GM12878 (cell line): ENCODE results near the gene SETD2. TPM values are rescaled to one million over a fixed set of nuclear protein-coding genes. Genes with fewer than 3 reads are reported as not detected.

Experiments used
- ATAC-seq: fragments of 200-7000 bp; cut with Tn5 transposase; 3 replicates; pipeline ENCODE4 v1.9.1; 2020; ENCODE audit warnings: mild to moderate bottlenecking, moderate library complexity
- BruUV-seq: library from RNA; stranded (reverse); fragments of 400-500 nt; replicated peaks from 2 replicates; lab custom pipeline; 2021; lab: Mats Ljungman, UMichigan
- CTCF ChIA-PET: fragments of 300-600 bp; sonication (Branson Sonifier 250); formaldehyde crosslinking; extraction: SDS; loops from one replicate; lab custom pipeline; 2021; ENCODE audit warnings: inconsistent platforms; lab: Yijun Ruan, JAX
- POLR2A ChIA-PET: fragments of 350-600 bp; formaldehyde crosslinking; extraction: SDS; loops from one replicate; lab custom pipeline; 2021; ENCODE audit warnings: inconsistent platforms; lab: Charles Lee
- RAD21 ChIA-PET: fragments of 300-600 bp; sonication (Branson Sonifier 250); formaldehyde crosslinking; loops from one replicate; lab custom pipeline; 2023; ENCODE audit warnings: antibody characterized with exemption; ENCODE audit not compliant: unreplicated experiment; lab: Charles Lee
- SMC1A ChIA-PET: fragments of 300-600 bp; sonication (Branson Sonifier 250); formaldehyde crosslinking; loops from one replicate; lab custom pipeline; 2023; ENCODE audit not compliant: unreplicated experiment, uncharacterized antibody; lab: Charles Lee
- DNase-seq: peaks from one replicate; pipeline ENCODE4 v3.0.0-alpha.2; 2011; ENCODE audit warnings: low read depth, low spot score
- FAIRE-seq: peaks from 3 replicates; lab custom pipeline; 2011; peaks lifted over from hg19 to GRCh38; lab: Jason Lieb, UNC
- H2AFZ ChIP-seq: 2 replicates; pipeline ENCODE4 v1.6.0; 2011; ENCODE audit warnings: low read depth, low read length, control low read depth; ENCODE audit not compliant: control insufficient read depth
- H3K27ac ChIP-seq: 2 replicates; pipeline ENCODE4 v1.5.1; 2011; ENCODE audit warnings: control low read depth; ENCODE audit not compliant: control insufficient read depth, insufficient read depth
- H3K27me3 ChIP-seq, 2 experiments: replicated peaks in 1 of 2; 2 replicates each; pipeline versions ENCODE4 v1.6.0 to v1.6.1; 2011; ENCODE audit warnings: low read length in 1 of 2; ENCODE audit not compliant: control insufficient read depth in 2 of 2, insufficient read depth in 2 of 2
- H3K36me3 ChIP-seq, 2 experiments: 2 replicates each; pipeline ENCODE4 v1.5.1; 2011; ENCODE audit warnings: low read length in 1 of 2; ENCODE audit not compliant: control insufficient read depth in 2 of 2, insufficient read depth in 2 of 2
- H3K4me1 ChIP-seq: 2 replicates; pipeline ENCODE4 v1.6.1; 2011; ENCODE audit warnings: mild to moderate bottlenecking, low read length, moderate library complexity, mixed read lengths; ENCODE audit not compliant: control insufficient read depth, insufficient read depth
- H3K4me2 ChIP-seq: 2 replicates; pipeline ENCODE4 v1.6.0; 2011; ENCODE audit warnings: control low read depth; ENCODE audit not compliant: control insufficient read depth, insufficient read depth
- H3K4me3 ChIP-seq: fragments of 200-600 bp; sonication (generic); 2 replicates; pipeline ENCODE4 v1.5.1; 2016
- H3K79me2 ChIP-seq: 2 replicates; pipeline ENCODE4 v1.6.0; 2011; ENCODE audit warnings: low read length; ENCODE audit not compliant: control insufficient read depth, insufficient read depth
- H3K9ac ChIP-seq: 2 replicates; pipeline ENCODE4 v1.8.0; 2011; ENCODE audit warnings: low read length, control low read depth, mixed read lengths; ENCODE audit not compliant: control insufficient read depth, insufficient read depth
- H3K9me3 ChIP-seq: replicated peaks from 3 replicates; pipeline ENCODE4 v1.5.1; 2011; ENCODE audit warnings: mild to moderate bottlenecking, low read length; ENCODE audit not compliant: control insufficient read depth, insufficient read depth
- H4K20me1 ChIP-seq: 2 replicates; pipeline ENCODE4 v1.6.0; 2011; ENCODE audit not compliant: control insufficient read depth, insufficient read depth
- ASH2L ChIP-seq: fragments of 300-600, 200-600 bp; sonication (generic); IDR thresholded peaks from 2 replicates; pipeline ENCODE4 v1.6.1; 2017; ENCODE audit warnings: low read depth, mild to moderate bottlenecking, borderline replicate concordance
- ATF7 ChIP-seq: fragments of 450-650 bp; IDR thresholded peaks from 2 replicates; pipeline ENCODE4 v1.6.1; 2016; ENCODE audit warnings: low read depth, mild to moderate bottlenecking
- BCL3 ChIP-seq: IDR thresholded peaks from 2 replicates; pipeline ENCODE4 v1.6.1; 2011; ENCODE audit warnings: borderline replicate concordance, low read depth, mild to moderate bottlenecking, moderate library complexity, low read length; ENCODE audit not compliant: insufficient read depth, poor library complexity, severe bottlenecking
- HDAC2 ChIP-seq: fragments of 200-600 bp; sonication (generic); IDR thresholded peaks from 2 replicates; pipeline ENCODE4 v1.6.1; 2017
- IKZF1 ChIP-seq: fragments of 450-650 bp; conservative IDR thresholded peaks from 2 replicates; pipeline ENCODE4 v1.6.1; 2017; ENCODE audit warnings: antibody characterized with exemption, mild to moderate bottlenecking
- JUNB ChIP-seq: IDR thresholded peaks from 2 replicates; pipeline ENCODE4 v1.6.1; 2016; ENCODE audit warnings: antibody characterized with exemption, mild to moderate bottlenecking
- MEF2A ChIP-seq: IDR thresholded peaks from 2 replicates; pipeline ENCODE4 v1.6.1; 2011; ENCODE audit warnings: low read depth, mild to moderate bottlenecking, low read length, moderate library complexity; ENCODE audit not compliant: insufficient read depth
- NBN ChIP-seq: fragments of 450-650 bp; IDR thresholded peaks from 2 replicates; pipeline ENCODE4 v1.6.1; 2016
- POLR2AphosphoS5 ChIP-seq: IDR thresholded peaks from 2 replicates; pipeline ENCODE4 v1.6.1; 2011; ENCODE audit warnings: mild to moderate bottlenecking, low read length, inconsistent platforms
- RAD21 ChIP-seq: IDR thresholded peaks from 2 replicates; pipeline ENCODE4 v1.6.1; 2011; ENCODE audit warnings: mild to moderate bottlenecking, low read depth, low read length, moderate library complexity; ENCODE audit not compliant: insufficient read depth
- RELA ChIP-seq: fragments of 450-650 bp; IDR thresholded peaks from 2 replicates; pipeline ENCODE4 v1.8.0; 2014; ENCODE audit warnings: borderline replicate concordance; ENCODE audit not compliant: partially characterized antibody
- SIX5 ChIP-seq: IDR thresholded peaks from 2 replicates; pipeline ENCODE4 v1.6.1; 2011; ENCODE audit warnings: mild to moderate bottlenecking, low read depth, low read length, moderate library complexity; ENCODE audit not compliant: severe bottlenecking
- SMAD5 ChIP-seq: IDR thresholded peaks from 2 replicates; pipeline ENCODE4 v1.6.1; 2016; ENCODE audit warnings: antibody characterized with exemption, low read depth
- SREBF1 ChIP-seq: IDR thresholded peaks from 2 replicates; pipeline ENCODE4 v1.6.1; 2012; ENCODE audit warnings: mild to moderate bottlenecking, low read length
- SRF ChIP-seq, 2 experiments: IDR thresholded peaks; 2 replicates each; pipeline ENCODE4 v1.6.1; 2011; ENCODE audit warnings: low read depth in 2 of 2, low read length in 2 of 2, mild to moderate bottlenecking in 1 of 2, moderate library complexity in 1 of 2
- SUPT20H ChIP-seq: IDR thresholded peaks from 2 replicates; pipeline ENCODE4 v1.6.1; 2011; ENCODE audit warnings: low read depth, mild to moderate bottlenecking, low read length, moderate library complexity, borderline replicate concordance; ENCODE audit not compliant: control insufficient read depth
- SUZ12 ChIP-seq: fragments of 200-600 bp; sonication (generic); IDR thresholded peaks from one replicate; pipeline ENCODE4 v1.6.1; 2018; ENCODE audit warnings: antibody characterized with exemption, mild to moderate bottlenecking; ENCODE audit not compliant: unreplicated experiment
- USF2 ChIP-seq: IDR thresholded peaks from 2 replicates; pipeline ENCODE4 v1.6.1; 2011; ENCODE audit warnings: low read depth, low read length, improper control_type of control experiment, borderline replicate concordance
- ZBTB11 ChIP-seq: fragments of 450-650 bp; formaldehyde crosslinking; IDR thresholded peaks from 2 replicates; pipeline ENCODE4 v1.5.0; 2022; ENCODE audit warnings: mild to moderate bottlenecking, missing genetic modification characterization
- ZNF622 ChIP-seq: fragments of 450-650 bp; IDR thresholded peaks from 2 replicates; pipeline ENCODE4 v1.6.1; 2017; ENCODE audit warnings: mild to moderate bottlenecking, inconsistent platforms
- WGBS: methylation state at CpG from one replicate; pipeline ENCODE4 v1.1.6; 2016; ENCODE audit warnings: low lambda C conversion rate; ENCODE audit not compliant: insufficient replicate concordance, insufficient coverage; ENCODE audit errors: missing lambda C conversion rate; 5-methylcytosine and 5-hydroxymethylcytosine counted together
- in situ Hi-C: fragments of 300-500 bp; cut with MboI; formaldehyde crosslinking; loops from 9 replicates; pipeline ENCODE4 v1.14.3; 2018; ENCODE audit warnings: mixed read lengths
- intact Hi-C: fragments of 100-400 bp; cut with micrococcal nuclease; formaldehyde crosslinking; loops from one replicate; pipeline ENCODE4 v1.14.2; 2022; ENCODE audit not compliant: unreplicated experiment
- polyA plus RNA-seq, 11 experiments: library from polyadenylated mRNA; depleted of rRNA in 4 of 11; unstranded in 6 of 11; stranded (reverse) in 5 of 11; fragments of >200 nt; fragmentation: Nextera tagmentation in 4 of 11; fragmentation: Illumina TruSeq in 1 of 11; extraction: Ambion mirVana in 4 of 11; extraction: Trizol in 1 of 11; gene quantifications; 1 replicate in 1 of 11; 2 replicates in 10 of 11; pipeline versions ENCODE4 v1.2.1 to v1.2.3, GENCODE V29; 2011 to 2016; ENCODE audit warnings: inconsistent platforms in 2 of 11, missing spikeins in 2 of 11, low read depth in 1 of 11
- total RNA-seq, 4 experiments: library from RNA; depleted of rRNA in 3 of 4; stranded (reverse); fragments of >200 nt in 3 of 4; fragmentation: Illumina TruSeq in 1 of 4; extraction: Trizol in 1 of 4; gene quantifications; 2 replicates each; pipeline versions ENCODE4 v1.2.1 to v1.2.3, GENCODE V29; 2013 to 2021

SETD2 gene
- total and polyA plus RNA-seq, 10 of the 15 experiments (the other 5 are each of a cell fraction or from before 2014, with no cell fraction given), result 8.4 to 44.9 (median 24.5) TPM

GRCh38 chr3:46989146-46989810, 174.6 kb downstream of the SETD2 start:
- RAD21 ChIA-PET, result interaction anchor here (1.4 kb wide), 2 partner anchors 31 to 36 kb away, joined by 3 to 4 read pairs; no protein-coding TSS in a partner anchor
- intact Hi-C loops (no loop called here), in situ Hi-C loops (no loop called here)
- Histone ChIP-seq H3K27ac (peak overlapping the region; percentile 98), H2AFZ (no peak overlapping the region), H3K4me1 (peaks cover 62% of the 10 kb centered on the region), H4K20me1 (no peaks in the 10 kb centered on the region), H3K9ac (no peak overlapping the region), H3K9me3 (no peaks in the 10 kb centered on the region), H3K79me2 (peaks cover 45% of the 10 kb centered on the region), H3K4me3 (no peak overlapping the region), H3K36me3 (peaks cover 11 to 16% of the 10 kb centered on the region in 2 experiments; a peak in 3 of 4 replicates), H3K27me3 (no peaks in the 10 kb centered on the region), H3K4me2 (peak overlapping the region; percentile 99; the same call in 1 of the 2 replicates)
- CTCF ChIA-PET, result interaction anchor here (1.5 kb wide), 1 partner anchor 80 kb away, joined by 4 read pairs; no protein-coding TSS in a partner anchor
- SMC1A ChIA-PET, result interaction anchor here (0.7 to 1.1 kb wide), 3 partner anchors 8 to 45 kb away, joined by 3 read pairs; no protein-coding TSS in a partner anchor
- 92% methylated on average over 17 of the region's 17 CpGs for WGBS
- no peak for DNase-seq
- BruUV-seq, result no TSS peak
- POLR2A ChIA-PET, result interaction anchor here (1.0 kb wide), 1 partner anchor 10 kb away, joined by 5 read pairs; the partner anchor contains the start of gene NBEAL2
- TF ChIP-seq SREBF1 (no peak), SUPT20H (no peak), ASH2L (no peak), RAD21 (no peak), RELA (no peak), USF2 (no peak), SUZ12 (no peak), MEF2A (no peak), HDAC2 (no peak), SRF (IDR thresholded peaks at IDR 0.05; ENCODE audit: low read depth in 2 of 2, low read length in 2 of 2) (no peak), SMAD5 (no peak), SIX5 (no peak), IKZF1 (no peak), ZNF622 (no peak), JUNB (no peak), POLR2AphosphoS5 (no peak), ATF7 (no peak), BCL3 (no peak), ZBTB11 (CRISPR knock-in tag) (no peak), NBN (no peak)
- no peak for FAIRE-seq
- no peak for ATAC-seq
